IMR-90 (cell line): Measurements from ENCODE around the gene ERGIC2.

ENCODE experiments used
- CHD1 ChIP-seq: IDR thresholded peaks from 2 replicates; pipeline ENCODE4 v1.6.1; 2012; ENCODE audit warnings: low read depth, low read length, improper control_type of control experiment
- CTCF ChIP-seq: conservative IDR thresholded peaks from 2 replicates; pipeline ENCODE4 v1.5.1; 2012; ENCODE audit warnings: mild to moderate bottlenecking, low read depth, low read length, improper control_type of control experiment
- MAFK ChIP-seq: IDR thresholded peaks from 2 replicates; pipeline ENCODE4 v1.6.1; 2012; ENCODE audit warnings: low read depth, low read length, improper control_type of control experiment
- MAZ ChIP-seq: IDR thresholded peaks from 2 replicates; pipeline ENCODE4 v1.6.1; 2012; ENCODE audit warnings: low read depth, mild to moderate bottlenecking, low read length, improper control_type of control experiment, moderate library complexity, borderline replicate concordance
- MXI1 ChIP-seq: IDR thresholded peaks from 2 replicates; pipeline ENCODE4 v1.6.1; 2012; ENCODE audit warnings: low read depth, mild to moderate bottlenecking, low read length, moderate library complexity, borderline replicate concordance
- NFE2L2 ChIP-seq: fragments of 150-350 bp; IDR thresholded peaks from 2 replicates; pipeline ENCODE4 v1.6.1; 2016; ENCODE audit warnings: low read depth, mild to moderate bottlenecking, low read length
- POLR2A ChIP-seq: IDR thresholded peaks from 2 replicates; pipeline ENCODE4 v1.6.1; 2012; ENCODE audit warnings: mild to moderate bottlenecking, low read depth, low read length
- RAD21 ChIP-seq: IDR thresholded peaks from 2 replicates; pipeline ENCODE4 v1.6.1; 2012; ENCODE audit warnings: low read length, improper control_type of control experiment
- RCOR1 ChIP-seq: IDR thresholded peaks from 2 replicates; pipeline ENCODE4 v1.6.1; 2012; ENCODE audit warnings: mild to moderate bottlenecking, low read length, improper control_type of control experiment; ENCODE audit not compliant: insufficient replicate concordance
- SMC3 ChIP-seq: fragments of 150-350 bp; IDR thresholded peaks from 2 replicates; pipeline ENCODE4 v1.6.1; 2016; ENCODE audit warnings: low read depth, mild to moderate bottlenecking, antibody characterized with exemption, low read length, moderate library complexity
- TF ChIP-seq, protein P1 (sequence below): fragments of 150-350 bp; IDR thresholded peaks from 2 replicates; pipeline ENCODE4 v1.6.1; 2017; ENCODE audit warnings: mild to moderate bottlenecking, antibody characterized with exemption, low read length, low read depth
- TF ChIP-seq, protein P2 (sequence below): fragments of 150-350 bp; IDR thresholded peaks from 2 replicates; pipeline ENCODE4 v1.6.1; 2016; ENCODE audit warnings: low read depth, mild to moderate bottlenecking, low read length, moderate library complexity, borderline replicate concordance

DNA sequence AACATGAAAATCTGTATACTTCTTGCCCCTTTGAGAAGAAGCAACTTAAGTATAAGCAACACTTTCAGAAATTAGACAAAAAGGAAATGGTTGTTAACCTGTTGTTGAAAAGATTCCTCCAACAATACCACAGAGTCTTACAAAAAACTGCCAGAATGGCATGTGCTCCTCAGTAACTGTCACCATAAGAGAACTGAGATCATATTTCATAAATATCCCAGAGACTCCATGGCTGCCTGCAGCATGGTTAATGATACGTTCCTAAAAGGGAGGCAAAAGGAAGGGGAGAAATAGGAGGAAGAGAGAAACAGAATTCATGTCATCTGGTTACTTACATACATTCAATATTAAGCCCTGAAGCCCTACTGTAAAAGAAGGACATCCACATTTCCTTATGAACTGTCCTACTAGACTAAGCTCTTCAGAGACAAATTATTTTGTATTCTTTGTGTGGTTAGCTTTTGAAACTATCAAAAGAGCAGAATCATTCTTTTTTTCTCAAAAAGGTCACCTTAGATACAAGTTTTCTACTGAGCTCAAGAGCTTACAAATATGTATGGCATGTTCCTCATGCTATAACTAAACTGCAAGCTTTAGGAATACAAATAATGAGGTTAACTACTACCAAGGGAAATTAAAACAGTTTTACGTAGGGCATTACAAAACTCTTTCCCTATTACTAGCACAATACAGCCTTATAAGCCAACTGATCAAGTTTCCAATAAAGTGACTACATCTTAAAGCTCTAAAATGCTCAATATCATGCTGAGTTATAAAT lies 37.8 kb downstream of the ERGIC2 start:
- TF ChIP-seq CTCF (no peak), CHD1 (no peak), POLR2A (no peak), NFE2L2 (no peak), RAD21 (no peak), RCOR1 (no peak), MAZ (no peak), MAFK (no peak), MXI1 (no peak), SMC3 (no peak)
- TF ChIP-seq, protein P1, sequence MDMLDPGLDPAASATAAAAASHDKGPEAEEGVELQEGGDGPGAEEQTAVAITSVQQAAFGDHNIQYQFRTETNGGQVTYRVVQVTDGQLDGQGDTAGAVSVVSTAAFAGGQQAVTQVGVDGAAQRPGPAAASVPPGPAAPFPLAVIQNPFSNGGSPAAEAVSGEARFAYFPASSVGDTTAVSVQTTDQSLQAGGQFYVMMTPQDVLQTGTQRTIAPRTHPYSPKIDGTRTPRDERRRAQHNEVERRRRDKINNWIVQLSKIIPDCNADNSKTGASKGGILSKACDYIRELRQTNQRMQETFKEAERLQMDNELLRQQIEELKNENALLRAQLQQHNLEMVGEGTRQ: no peak
- TF ChIP-seq, protein P2, sequence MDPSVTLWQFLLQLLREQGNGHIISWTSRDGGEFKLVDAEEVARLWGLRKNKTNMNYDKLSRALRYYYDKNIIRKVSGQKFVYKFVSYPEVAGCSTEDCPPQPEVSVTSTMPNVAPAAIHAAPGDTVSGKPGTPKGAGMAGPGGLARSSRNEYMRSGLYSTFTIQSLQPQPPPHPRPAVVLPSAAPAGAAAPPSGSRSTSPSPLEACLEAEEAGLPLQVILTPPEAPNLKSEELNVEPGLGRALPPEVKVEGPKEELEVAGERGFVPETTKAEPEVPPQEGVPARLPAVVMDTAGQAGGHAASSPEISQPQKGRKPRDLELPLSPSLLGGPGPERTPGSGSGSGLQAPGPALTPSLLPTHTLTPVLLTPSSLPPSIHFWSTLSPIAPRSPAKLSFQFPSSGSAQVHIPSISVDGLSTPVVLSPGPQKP: no peak
